SK-N-SH (cell line): ENCODE data around the gene CAGE1. TPM values are rescaled to one million over a fixed set of nuclear protein-coding genes. Genes with fewer than 3 reads are reported as not detected.

Experiments used
- CTCF ChIA-PET: fragments of 300-600, 350-600 bp; formaldehyde crosslinking; extraction: SDS; loops from one replicate; lab custom pipeline; 2021; lab: Yijun Ruan, JAX
- POLR2A ChIA-PET: fragments of 350-600 bp; sonication (Branson Sonifier 250); formaldehyde crosslinking; extraction: SDS; loops from one replicate; lab custom pipeline; 2020; ENCODE audit warnings: antibody characterized with exemption, inconsistent platforms; lab: Yijun Ruan, JAX
- DNase-seq: peaks from one replicate; pipeline ENCODE4 v3.0.0; 2012
- H2AFZ ChIP-seq: fragments of 200-600 bp; sonication (generic); 2 replicates; pipeline ENCODE4 v1.8.1; 2016; ENCODE audit warnings: antibody characterized with exemption, mild to moderate bottlenecking, low read depth
- H3F3A ChIP-seq: fragments of 200-600 bp; sonication (generic); replicated peaks from 2 replicates; pipeline ENCODE3; 2016; ENCODE audit warnings: antibody characterized with exemption, mild to moderate bottlenecking; ENCODE audit not compliant: insufficient read depth
- H3K27ac ChIP-seq, 2 experiments: fragments of 200-500 bp in 1 of 2; fragments of 200-600 bp in 1 of 2; sonication (Bioruptor generic) in 1 of 2; sonication (generic), shearing (Covaris generic) in 1 of 2; 2 replicates each; pipeline versions ENCODE4 v1.5.1 to v1.6.1; 2014 to 2016; ENCODE audit warnings: low read depth in 2 of 2, inconsistent platforms in 1 of 2, low read length in 1 of 2, mild to moderate bottlenecking in 1 of 2, mixed read lengths in 1 of 2
- H3K27me3 ChIP-seq: fragments of 200-600 bp; sonication (generic), shearing (Covaris generic); 2 replicates; pipeline ENCODE4 v1.6.1; 2016; ENCODE audit warnings: mixed run types; ENCODE audit not compliant: insufficient read depth
- H3K36me3 ChIP-seq, 2 experiments: fragments of 200-500 bp in 1 of 2; fragments of 200-600 bp in 1 of 2; sonication (Bioruptor generic) in 1 of 2; sonication (generic) in 1 of 2; replicated peaks in 1 of 2; 2 replicates each; pipeline versions ENCODE3 to v1.5.1; 2014 to 2016; ENCODE audit warnings: low read length in 1 of 2, mild to moderate bottlenecking in 1 of 2; ENCODE audit not compliant: insufficient read depth in 2 of 2, control insufficient read depth in 1 of 2
- H3K4me1 ChIP-seq, 2 experiments: fragments of 200-500 bp in 1 of 2; fragments of 200-600 bp in 1 of 2; sonication (Bioruptor generic) in 1 of 2; sonication (generic), shearing (Covaris generic) in 1 of 2; 2 replicates each; pipeline versions ENCODE4 v1.5.1 to v1.6.1; 2014 to 2016; ENCODE audit warnings: low read depth in 1 of 2, low read length in 1 of 2, mixed run types in 1 of 2; ENCODE audit not compliant: insufficient read depth in 2 of 2, control insufficient read depth in 1 of 2
- H3K4me2 ChIP-seq: fragments of 200-600 bp; sonication (generic), shearing (Covaris generic); 2 replicates; pipeline ENCODE4 v1.6.1; 2017; ENCODE audit warnings: mixed run types
- H3K4me3 ChIP-seq, 2 experiments: fragments of 200-500 bp in 1 of 2; fragments of 200-600 bp in 1 of 2; sonication (Bioruptor generic) in 1 of 2; sonication (generic), shearing (Covaris generic) in 1 of 2; 2 replicates each; pipeline versions ENCODE4 v1.5.1 to v1.8.1; 2014 to 2016; ENCODE audit warnings: low read depth in 2 of 2, inconsistent platforms in 1 of 2, low read length in 1 of 2, mild to moderate bottlenecking in 1 of 2, mixed read lengths in 1 of 2, moderate library complexity in 1 of 2
- H3K79me2 ChIP-seq: fragments of 200-600 bp; sonication (generic); 2 replicates; pipeline ENCODE4 v1.8.1; 2017; ENCODE audit warnings: mild to moderate bottlenecking; ENCODE audit not compliant: insufficient read depth
- H3K9ac ChIP-seq: fragments of 200-600 bp; sonication (generic); 2 replicates; pipeline ENCODE4 v1.6.1; 2017; ENCODE audit warnings: mixed run types
- H3K9me2 ChIP-seq: fragments of 200-600 bp; sonication (generic); 2 replicates; pipeline ENCODE4 v1.6.1; 2017; ENCODE audit warnings: mixed run types
- H3K9me3 ChIP-seq: fragments of 200-600 bp; sonication (generic); 2 replicates; pipeline ENCODE4 v1.6.1; 2017; ENCODE audit warnings: mixed run types, mild to moderate bottlenecking, moderate library complexity
- H4K20me1 ChIP-seq: fragments of 200-600 bp; sonication (generic); 2 replicates; pipeline ENCODE4 v1.6.1; 2017; ENCODE audit warnings: mild to moderate bottlenecking, mixed run types; ENCODE audit not compliant: insufficient read depth
- CHD2 ChIP-seq: fragments of 150-350 bp; IDR thresholded peaks from 2 replicates; pipeline ENCODE4 v1.6.1; 2018; ENCODE audit warnings: low read length; ENCODE audit not compliant: partially characterized antibody
- ELF1 ChIP-seq: IDR thresholded peaks from 2 replicates; pipeline ENCODE4 v1.4.0; 2012
- EZH2phosphoT487 ChIP-seq: fragments of 200-600 bp; sonication (generic); IDR thresholded peaks from 2 replicates; pipeline ENCODE4 v1.6.1; 2017; ENCODE audit warnings: low read depth, mixed run types, mild to moderate bottlenecking, antibody characterized with exemption, moderate library complexity, borderline replicate concordance
- FOSL2 ChIP-seq: IDR thresholded peaks from 2 replicates; pipeline ENCODE4 v1.4.0; 2012; ENCODE audit warnings: low read depth, mild to moderate bottlenecking, moderate library complexity, borderline replicate concordance
- FOXJ3 ChIP-seq: sonication (generic); formaldehyde crosslinking; IDR thresholded peaks from 2 replicates; pipeline ENCODE4 v1.5.1; 2020; ENCODE audit warnings: mild to moderate bottlenecking, missing genetic modification reagents
- FOXM1 ChIP-seq: IDR thresholded peaks from 2 replicates; pipeline ENCODE4 v1.4.0; 2012; ENCODE audit warnings: low read depth, mild to moderate bottlenecking
- GABPA ChIP-seq: IDR thresholded peaks from 2 replicates; pipeline ENCODE4 v1.4.0; 2012; ENCODE audit warnings: low read depth, mild to moderate bottlenecking
- GATA2 ChIP-seq: sonication (generic); formaldehyde crosslinking; IDR thresholded peaks from 2 replicates; pipeline ENCODE4 v1.5.0; 2020; ENCODE audit warnings: mild to moderate bottlenecking, missing genetic modification reagents
- IRF3 ChIP-seq: fragments of 150-350 bp; IDR thresholded peaks from 2 replicates; pipeline ENCODE4 v1.6.1; 2016; ENCODE audit warnings: mild to moderate bottlenecking, low read depth, low read length
- JUND ChIP-seq: IDR thresholded peaks from 2 replicates; pipeline ENCODE4 v1.4.0; 2012
- MAX ChIP-seq: IDR thresholded peaks from 2 replicates; pipeline ENCODE4 v1.4.0; 2012; ENCODE audit warnings: low read depth
- MEF2A ChIP-seq: IDR thresholded peaks from 2 replicates; pipeline ENCODE4 v1.4.0; 2012; ENCODE audit warnings: low read depth, borderline replicate concordance
- MXI1 ChIP-seq: IDR thresholded peaks from 2 replicates; pipeline ENCODE4 v1.6.1; 2012; ENCODE audit warnings: mild to moderate bottlenecking, low read depth, low read length, improper control_type of control experiment
- PBX3 ChIP-seq: IDR thresholded peaks from 2 replicates; pipeline ENCODE4; 2012
- RAD21 ChIP-seq: IDR thresholded peaks from 2 replicates; pipeline ENCODE4 v1.6.1; 2012; ENCODE audit warnings: mild to moderate bottlenecking, low read length
- RCOR1 ChIP-seq: fragments of 150-350 bp; IDR thresholded peaks from 2 replicates; pipeline ENCODE4 v1.6.1; 2017; ENCODE audit warnings: antibody characterized with exemption, low read length
- RXRA ChIP-seq: IDR thresholded peaks from 2 replicates; pipeline ENCODE4 v1.4.0; 2012; ENCODE audit warnings: low read depth, mild to moderate bottlenecking, borderline replicate concordance
- SMC3 ChIP-seq: IDR thresholded peaks from 2 replicates; pipeline ENCODE4 v1.6.1; 2012; ENCODE audit warnings: low read depth, low read length, improper control_type of control experiment
- TAF1 ChIP-seq: IDR thresholded peaks from 2 replicates; pipeline ENCODE4 v1.6.1; 2012; ENCODE audit warnings: low read depth, mild to moderate bottlenecking, low read length, moderate library complexity, borderline replicate concordance
- TCF12 ChIP-seq: IDR thresholded peaks from 2 replicates; pipeline ENCODE4 v1.4.0; 2012
- USF1 ChIP-seq: IDR thresholded peaks from 2 replicates; pipeline ENCODE4 v1.4.0; 2012; ENCODE audit warnings: low read depth, borderline replicate concordance
- USF2 ChIP-seq: fragments of 150-350 bp; IDR thresholded peaks from 2 replicates; pipeline ENCODE4 v1.6.1; 2017; ENCODE audit warnings: antibody characterized with exemption, low read length, low read depth, borderline replicate concordance
- ZBTB33 ChIP-seq: IDR thresholded peaks from 2 replicates; pipeline ENCODE4 v1.4.0; 2012; ENCODE audit warnings: low read depth, borderline replicate concordance
- WGBS: methylation state at CpG from one replicate; pipeline ENCODE4 v1.1.6; 2017; ENCODE audit warnings: low lambda C conversion rate; 5-methylcytosine and 5-hydroxymethylcytosine counted together
- polyA plus RNA-seq, 3 experiments: library from polyadenylated mRNA; depleted of rRNA; stranded (reverse); fragments of >200 nt; gene quantifications; 2 replicates each; pipeline ENCODE4 v1.2.3, GENCODE V29; 2012

The CAGE1 gene
- polyA plus RNA-seq, 1 of the 3 experiments (the other 2 are of a cell fraction): not detected

GRCh38 chr6:7413151-7413823, 23.7 kb upstream of the CAGE1 start (continued):
- TF ChIP-seq PBX3 (no peak), GABPA (no peak), RCOR1 (no peak), FOXJ3 (CRISPR knock-in tag) (no peak), ELF1 (no peak), RXRA (no peak)

- WGBS: 100% methylated on average over 2 of the region's 2 CpGs
- ChIA-PET CTCF (interaction anchor here (2.2 kb wide), 1 partner anchor 135 kb away, joined by 6 read pairs; no protein-coding TSS in a partner anchor), POLR2A (no interaction called here)
- Histone ChIP-seq H4K20me1 (no peaks in the 10 kb centered on the region), H3K36me3 (peaks cover 59 to 70% of the 10 kb centered on the region in 2 experiments), H3K27ac (no peak overlapping the region), H3K9me3 (no peaks in the 10 kb centered on the region), H3K9me2 (no peaks in the 10 kb centered on the region), H3K4me2 (no peak overlapping the region), H3K27me3 (no peaks in the 10 kb centered on the region), H2AFZ (no peak overlapping the region), H3K4me1 (no peaks in the 10 kb centered on the region), H3F3A (no peaks in the 10 kb centered on the region), H3K79me2 (no peaks in the 10 kb centered on the region), H3K4me3 (no peak overlapping the region), H3K9ac (no peak overlapping the region)
- DNase-seq: no peak
- no peak for TF ChIP-seq FOXJ3 (CRISPR knock-in tag)
- no peak for TF ChIP-seq USF2
- TF ChIP-seq MEF2A: no peak
- TF ChIP-seq MAX: no peak
- TF ChIP-seq RAD21: no peak
- TF ChIP-seq MXI1: no peak
- no peak for TF ChIP-seq ZBTB33
- TF ChIP-seq TCF12: no peak
- TF ChIP-seq IRF3: no peak
- no peak for TF ChIP-seq SMC3
- TF ChIP-seq EZH2phosphoT487: no peak
- TF ChIP-seq USF1: no peak
- TF ChIP-seq FOXM1: no peak
- TF ChIP-seq TAF1: no peak
- no peak for TF ChIP-seq JUND
- TF ChIP-seq GATA2 (CRISPR knock-in tag): no peak
- no peak for TF ChIP-seq FOSL2
- TF ChIP-seq CHD2: no peak
Observed at GRCh38 chr6:7411328-7411727, 21.8 kb upstream of the CAGE1 start.
